ENCODE results near the gene RICTOR. TPM values are rescaled to one million over a fixed set of nuclear protein-coding genes. Genes with fewer than 3 reads are reported as not detected.

RICTOR gene
- total RNA-seq, 1 donor from 2014 or later, result 20.4 TPM

DNA sequence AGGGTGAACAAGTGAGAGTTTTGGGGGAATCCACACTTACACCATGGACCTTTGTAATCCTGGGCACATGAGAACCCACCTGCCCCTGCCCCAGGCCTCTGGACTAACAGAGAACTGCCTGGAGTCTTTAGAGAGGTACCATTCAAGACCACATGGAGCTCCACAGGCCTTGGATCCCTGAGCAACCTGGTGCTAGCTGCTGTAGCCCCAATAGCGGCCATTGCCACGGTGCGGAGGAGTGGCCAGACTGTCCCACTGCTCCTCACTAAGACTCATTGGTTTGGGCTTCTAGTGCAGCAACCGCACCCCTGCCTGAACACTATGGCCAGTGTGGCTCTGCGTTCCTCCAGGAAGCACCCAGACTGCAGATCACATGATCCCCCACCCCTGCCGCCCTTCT lies 182.6 kb downstream of the RICTOR start:
- DNase-seq (ENCODE audit: low read depth in 2 of 2), result no peak

DNA sequence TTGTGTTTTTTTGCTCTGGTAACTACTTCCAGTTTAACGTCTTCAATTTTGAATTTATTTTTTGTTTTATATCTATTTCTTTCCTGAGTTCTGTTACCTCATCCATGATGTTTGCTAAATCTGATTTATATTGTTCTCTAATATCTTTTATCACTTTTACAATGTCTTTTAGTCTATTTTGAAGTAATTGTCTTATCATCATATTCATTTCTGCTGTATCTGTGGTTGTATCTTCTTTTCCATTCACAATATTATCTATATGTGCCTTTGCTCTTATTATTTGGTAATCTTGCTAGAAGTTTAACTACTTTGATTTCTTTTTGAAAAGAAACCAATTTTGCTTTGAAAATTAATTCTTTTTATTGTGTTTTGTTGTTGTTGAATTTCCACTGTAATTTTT lies 184.8 kb downstream of the RICTOR start:
- DNase-seq (ENCODE audit: low read depth in 2 of 2), result no peak

DNA sequence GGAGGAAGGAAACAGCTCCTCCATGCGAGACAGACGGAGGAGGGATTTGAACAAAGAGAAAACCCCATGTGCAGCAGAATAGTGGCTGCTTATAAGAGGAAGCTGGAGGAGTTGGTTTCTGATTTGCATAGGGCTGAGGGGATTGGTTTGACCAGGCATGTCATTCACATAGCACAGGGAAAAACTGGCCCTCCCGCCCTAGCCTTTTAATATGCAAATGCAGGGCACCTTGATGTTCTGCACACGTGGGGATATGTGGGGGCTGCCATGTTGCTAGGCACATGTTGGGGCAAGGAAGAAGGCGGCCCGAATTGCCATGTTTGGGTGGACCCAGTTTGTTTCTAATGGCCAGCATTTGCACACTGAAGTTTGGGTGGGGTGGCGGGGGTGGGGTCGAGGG lies 186.2 kb downstream of the RICTOR start:
- no peak for DNase-seq (ENCODE audit: low read depth in 2 of 2)

Other genes with a start within 250 kb of the RICTOR start
- 8.0 and 11.3 TPM in 2 replicates for gene OSMR, start 228.4 kb downstream of the RICTOR start, total RNA-seq
- not detected in 2 replicates for gene FYB1, start 145.2 kb upstream of the RICTOR start, total RNA-seq

All from dermis microvascular lymphatic vessel endothelial cell (primary cell).